Transverse colon (tissue), 4 donors: ENCODE results near the gene HNRNPA1. TPM values are rescaled to one million over a fixed set of nuclear protein-coding genes. Genes with fewer than 3 reads are reported as not detected.

Source experiments
- DNase-seq: peaks from one replicate; pipeline ENCODE4 v3.0.0-alpha.2; 2019
- H3K27ac ChIP-seq, 4 donors: fragments of 200-600 bp; sonication (generic); 2 replicates each; pipeline ENCODE4 v1.5.1; 2016 to 2018; ENCODE audit warnings: inconsistent platforms in 4 of 4
- H3K27me3 ChIP-seq: fragments of 200-600 bp; sonication (generic); 2 replicates; pipeline ENCODE4 v1.5.1; 2017; ENCODE audit warnings: inconsistent platforms
- H3K36me3 ChIP-seq, 4 donors: fragments of 200-600 bp; sonication (generic); 2 replicates each; pipeline ENCODE4 v1.5.1; 2017 to 2019; ENCODE audit warnings: inconsistent platforms in 4 of 4
- H3K4me1 ChIP-seq, 4 donors: fragments of 200-600 bp; sonication (generic); 2 replicates each; pipeline ENCODE4 v1.5.1; 2017 to 2020; ENCODE audit warnings: inconsistent platforms in 4 of 4
- H3K4me3 ChIP-seq, 4 donors: fragments of 200-600 bp; sonication (generic); 1 replicate in 1 of 4; 2 replicates in 3 of 4; pipeline versions ENCODE4 v1.5.1 to v1.6.1; 2017 to 2019; ENCODE audit warnings: inconsistent platforms in 4 of 4
- H3K9me3 ChIP-seq, 2 donors: fragments of 200-600 bp; sonication (generic); 2 replicates each; pipeline ENCODE4 v1.5.1; 2017 to 2019; ENCODE audit warnings: inconsistent platforms in 2 of 2
- CTCF ChIP-seq, 5 experiments: fragments of 200-600 bp in 3 of 5; fragments of 450-650 bp in 2 of 5; sonication (generic) in 3 of 5; IDR thresholded peaks; 1 replicate in 2 of 5; 2 replicates in 3 of 5; pipeline ENCODE4 v1.5.1; 2016 to 2017; ENCODE audit warnings: antibody characterized with exemption in 5 of 5, inconsistent platforms in 3 of 5, mild to moderate bottlenecking in 2 of 5, moderate library complexity in 1 of 5
- EP300 ChIP-seq: sonication (generic); formaldehyde crosslinking; IDR thresholded peaks from one replicate; pipeline ENCODE4 v1.6.1; 2017; ENCODE audit warnings: antibody characterized with exemption, low read depth
- POLR2A ChIP-seq: fragments of 450-650 bp; IDR thresholded peaks from one replicate; pipeline ENCODE4 v1.6.1; 2016; ENCODE audit warnings: antibody characterized with exemption, mild to moderate bottlenecking, moderate library complexity
- POLR2AphosphoS5 ChIP-seq, 3 donors: sonication (generic); formaldehyde crosslinking; IDR thresholded peaks; one replicate each; pipeline ENCODE4 v1.6.1; 2016; ENCODE audit warnings: antibody characterized with exemption in 3 of 3
- WGBS, 2 donors: methylation state at CpG; one replicate each; pipeline ENCODE4 v1.1.5; 2018; ENCODE audit warnings: low coverage in 1 of 2; 5-methylcytosine and 5-hydroxymethylcytosine counted together
- in situ Hi-C, 4 donors: fragments of 200-750 bp; cut with MboI; loops; one replicate each; pipeline versions ENCODE4 v1.15.0 to v1.15.1; 2017; ENCODE audit warnings: low sequenced_read_pairs in 3 of 4, low pct_ligation_motif_present in 1 of 4, low pct_unique_long_range_greater_than_20kb in 1 of 4
- intact Hi-C: fragments of 100-400 bp; cut with DNase I; formaldehyde crosslinking; loops from one replicate; pipeline ENCODE4 v1.15.1; 2023; ENCODE audit warnings: low total_unique reads
- total RNA-seq, 4 donors: library from RNA; depleted of rRNA; stranded (reverse); fragments of >200 nt; gene quantifications; one replicate each; pipeline ENCODE4 v1.1.0, GENCODE V29; 2016

HNRNPA1 gene
- total RNA-seq, 4 donors from 2014 or later: 104 to 747 (median 326) TPM

GRCh38 chr12:54239620-54240019 is 40.9 kb upstream of the HNRNPA1 start:
- Histone ChIP-seq H3K4me1 (no peaks in the 10 kb centered on the region), H3K27ac (no peak overlapping the region), H3K4me3 (no peak overlapping the region), H3K9me3 (no peaks in the 10 kb centered on the region), H3K27me3 (no peaks in the 10 kb centered on the region), H3K36me3 (peaks cover 0 to 28% (median 6%) of the 10 kb centered on the region in 4 donors)
- DNase-seq: no peak
- no peak for TF ChIP-seq POLR2A
- TF ChIP-seq EP300: no peak
- no peak for TF ChIP-seq CTCF (IDR thresholded peaks at IDR 0.05)
- no peak for TF ChIP-seq POLR2AphosphoS5 (IDR thresholded peaks at IDR 0.05)
- in situ Hi-C loops: no loop called here
- intact Hi-C loops: no loop called here

GRCh38 chr12:54240129-54240528 is 40.4 kb upstream of the HNRNPA1 start:
- in situ Hi-C loops: no loop called here
- DNase-seq: no peak
- H3K27ac ChIP-seq: no peak overlapping the region
- no peaks in the 10 kb centered on the region for H3K9me3 ChIP-seq
- no peaks in the 10 kb centered on the region for H3K27me3 ChIP-seq
- TF ChIP-seq POLR2A: no peak
- TF ChIP-seq EP300: no peak
- TF ChIP-seq CTCF (IDR thresholded peaks at IDR 0.05): no peak
- TF ChIP-seq POLR2AphosphoS5 (IDR thresholded peaks at IDR 0.05): no peak
- H3K4me3 ChIP-seq: no peak overlapping the region
- H3K4me1 ChIP-seq: no peaks in the 10 kb centered on the region
- peaks cover 0 to 33% (median 6%) of the 10 kb centered on the region in 4 donors for H3K36me3 ChIP-seq
- 64 to 90% methylated on average over 2 of the region's 2 CpGs for WGBS, 2 donors
- intact Hi-C loops: no loop called here

DNA sequence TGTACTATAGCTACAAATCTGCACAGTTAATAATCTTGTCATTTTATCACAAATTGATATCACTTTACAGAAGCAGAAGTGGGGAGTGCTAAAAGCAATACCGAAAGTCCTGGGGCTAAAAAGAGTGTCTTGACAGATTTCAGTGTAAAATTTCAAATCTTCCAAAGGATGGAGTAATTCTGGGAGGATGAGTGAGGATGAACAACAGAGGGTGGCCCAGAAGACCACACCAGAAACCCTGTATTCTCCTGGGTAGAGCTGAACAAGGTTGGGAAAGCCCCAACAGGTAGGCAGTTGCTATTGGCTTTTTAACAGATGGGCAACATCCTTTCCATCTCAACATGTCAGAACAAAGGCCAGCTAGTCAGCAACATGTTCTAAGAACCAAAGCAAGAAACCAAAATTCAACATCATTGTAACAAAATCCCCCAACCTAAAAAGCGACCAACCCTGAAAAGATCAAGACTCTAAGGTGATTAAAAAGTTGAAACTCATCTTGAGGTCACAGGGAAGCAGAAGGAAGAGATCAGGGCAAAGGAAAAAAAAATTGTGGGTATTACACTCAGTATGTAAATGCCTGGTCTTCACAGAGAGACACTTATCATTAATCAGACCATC is 39.4 kb upstream of the HNRNPA1 start:
- 84 to 100% methylated on average over 1 to 2 of the region's 2 CpGs for WGBS, 2 donors

DNA sequence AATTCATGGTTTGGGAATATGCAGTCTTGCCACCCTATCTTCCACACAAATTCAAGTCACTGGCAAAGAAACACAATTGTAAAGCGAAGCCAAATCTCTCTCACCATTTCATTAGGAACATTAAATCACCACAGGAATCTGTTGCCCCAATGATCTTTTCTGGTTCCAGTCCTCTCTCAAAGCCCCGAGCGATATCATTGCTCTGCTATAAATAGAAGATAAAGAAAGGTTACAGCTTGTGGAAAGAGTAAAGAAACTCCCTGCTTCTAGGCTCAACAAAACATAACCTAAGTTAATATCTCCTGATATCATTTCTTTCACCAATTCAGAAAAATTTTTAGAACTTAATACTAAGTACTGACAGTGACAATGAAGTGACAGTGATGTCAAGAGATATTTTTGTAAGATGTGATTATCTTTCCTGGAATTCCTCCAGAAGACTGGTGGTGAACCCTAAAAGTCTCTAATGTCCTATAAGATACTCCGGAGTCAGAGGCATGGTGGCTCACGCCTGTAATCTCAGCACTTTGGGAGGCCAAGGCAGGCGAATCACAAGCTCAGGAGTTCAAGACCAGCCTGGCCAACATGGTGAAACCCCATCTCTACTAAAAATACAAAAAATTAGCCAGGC is 34.4 kb upstream of the HNRNPA1 start:
- Histone ChIP-seq H3K27ac (no peak overlapping the region), H3K27me3 (no peaks in the 10 kb centered on the region), H3K4me3 (no peak overlapping the region), H3K9me3 (no peaks in the 10 kb centered on the region), H3K36me3 (peaks cover 0 to 30% (median 9%) of the 10 kb centered on the region in 4 donors), H3K4me1 (peaks cover 0 to 5% (median 0%) of the 10 kb centered on the region in 4 donors)
- intact Hi-C loops: no loop called here
- WGBS, 2 donors: 92 to 98% methylated on average over 6 of the region's 6 CpGs
- in situ Hi-C loops: no loop called here
- DNase-seq: no peak
- TF ChIP-seq POLR2A: no peak
- TF ChIP-seq CTCF (IDR thresholded peaks at IDR 0.05): no peak
- TF ChIP-seq EP300: no peak
- TF ChIP-seq POLR2AphosphoS5 (IDR thresholded peaks at IDR 0.05): no peak

More for the DNA sequence above, 39.4 kb upstream of the HNRNPA1 start:
- DNase-seq: no peak
- TF ChIP-seq POLR2A (no peak), EP300 (no peak), CTCF (IDR thresholded peaks at IDR 0.05) (no peak), POLR2AphosphoS5 (IDR thresholded peaks at IDR 0.05) (no peak)
- in situ Hi-C loops: no loop called here
- Histone ChIP-seq H3K27ac (no peak overlapping the region), H3K27me3 (no peaks in the 10 kb centered on the region), H3K36me3 (peaks cover 0 to 39% (median 6%) of the 10 kb centered on the region in 4 donors), H3K4me3 (no peak overlapping the region), H3K4me1 (no peaks in the 10 kb centered on the region), H3K9me3 (no peaks in the 10 kb centered on the region)
- intact Hi-C loops: no loop called here
